ENCODE results near the gene ATCAY.

- TF ChIP-seq CTCF (IDR thresholded peaks at IDR 0.05) (no peak), POLR2AphosphoS5 (IDR thresholded peaks at IDR 0.05) (no peak), POLR2A (IDR thresholded peaks at IDR 0.05) (no peak)
Observed at GRCh38 chr19:3834349-3835054, 46.0 kb upstream of the ATCAY start.
